ENCODE data around the gene COL5A1. TPM values are rescaled to one million over a fixed set of nuclear protein-coding genes. Genes with fewer than 3 reads are reported as not detected.

The COL5A1 gene
- polyA plus RNA-seq, 1 donor (not counting 4 experiments of a cell fraction or from before 2014, with no cell fraction given), result 3.1 TPM

DNA sequence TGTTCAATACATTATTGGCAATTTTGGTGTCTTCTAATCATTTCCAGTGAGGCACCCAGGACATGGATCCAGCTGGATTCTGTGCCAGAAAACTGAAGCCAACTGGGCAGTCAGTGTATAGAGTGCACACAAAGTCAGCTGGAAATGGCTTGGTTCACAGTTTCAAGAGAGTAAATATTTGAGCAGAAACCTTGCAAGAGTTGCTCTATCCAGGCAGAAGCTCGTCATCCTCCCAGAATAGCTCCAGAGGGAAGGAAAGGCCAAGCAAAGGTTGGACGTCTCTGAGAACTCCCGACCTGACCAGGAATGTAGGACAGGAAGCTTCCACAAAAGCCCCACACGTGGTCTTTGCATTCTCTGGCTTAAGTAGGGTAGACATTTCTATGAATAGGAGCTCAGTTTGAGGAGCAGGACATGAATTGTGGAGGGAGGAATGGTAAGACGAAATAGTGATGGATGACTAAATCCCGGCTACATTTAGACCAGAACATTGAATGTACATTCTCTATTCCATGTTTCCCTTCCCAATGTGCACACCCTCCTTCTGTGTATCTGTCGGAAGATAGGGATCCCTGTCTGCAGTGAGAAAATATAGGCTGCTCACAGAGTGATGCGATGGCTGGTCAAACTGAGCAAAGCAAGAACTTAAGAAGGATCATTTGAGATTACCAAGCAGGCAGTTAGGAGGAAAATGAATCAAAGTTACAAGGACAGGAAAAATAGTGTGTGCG is 166.3 kb downstream of the COL5A1 start:
- no peak overlapping the region for H3K27ac ChIP-seq (ENCODE audit: control insufficient read depth, insufficient read depth, low read length)
- H3K79me2 ChIP-seq (ENCODE audit: control insufficient read depth, insufficient read depth, low read length), result no peaks in the 10 kb centered on the region
- H3K9me3 ChIP-seq (ENCODE audit: control insufficient read depth, low read depth, low read length), result no peaks in the 10 kb centered on the region
- H3K9ac ChIP-seq (ENCODE audit: control insufficient read depth, extremely low read depth, insufficient read depth, low read length), result no peak overlapping the region
- H3K4me3 ChIP-seq (ENCODE audit: control insufficient read depth in 2 of 3, extremely low read depth in 1 of 3, insufficient read depth in 2 of 3, low read depth in 1 of 3, low read length in 3 of 3), result no peak overlapping the region
- no peak for FAIRE-seq
- H3K27me3 ChIP-seq (ENCODE audit: control insufficient read depth, extremely low read depth, insufficient read depth, low read length), result no peaks in the 10 kb centered on the region
- H3K4me2 ChIP-seq (ENCODE audit: control insufficient read depth, extremely low read depth, insufficient read depth, low read depth, low read length), result no peak overlapping the region
- H3K36me3 ChIP-seq (ENCODE audit: control insufficient read depth in 2 of 2, extremely low read depth in 1 of 2, insufficient read depth in 2 of 2, low read length in 2 of 2), result no peaks in the 10 kb centered on the region
- H2AFZ ChIP-seq (ENCODE audit: control insufficient read depth, low read length), result no peak overlapping the region
- H4K20me1 ChIP-seq (ENCODE audit: control insufficient read depth, extremely low read depth, insufficient read depth, low read length), result no peaks in the 10 kb centered on the region
- no peaks in the 10 kb centered on the region for H3K9me1 ChIP-seq (ENCODE audit: control insufficient read depth, extremely low read depth, insufficient read depth, low read length)
- DNase-seq (ENCODE audit: low read depth, low spot score), result no peak
- dilution Hi-C loops (cut with MboI; ENCODE audit: extremely low pct_ligation_motif_present, low sequenced_read_pairs), result no loop called here
- H3K4me1 ChIP-seq (ENCODE audit: control insufficient read depth, extremely low read depth, insufficient read depth, low read length), result no peaks in the 10 kb centered on the region
- no peak for TF ChIP-seq EZH2 (IDR thresholded peaks at IDR 0.05; ENCODE audit: low read length)
- TF ChIP-seq, protein P1, sequence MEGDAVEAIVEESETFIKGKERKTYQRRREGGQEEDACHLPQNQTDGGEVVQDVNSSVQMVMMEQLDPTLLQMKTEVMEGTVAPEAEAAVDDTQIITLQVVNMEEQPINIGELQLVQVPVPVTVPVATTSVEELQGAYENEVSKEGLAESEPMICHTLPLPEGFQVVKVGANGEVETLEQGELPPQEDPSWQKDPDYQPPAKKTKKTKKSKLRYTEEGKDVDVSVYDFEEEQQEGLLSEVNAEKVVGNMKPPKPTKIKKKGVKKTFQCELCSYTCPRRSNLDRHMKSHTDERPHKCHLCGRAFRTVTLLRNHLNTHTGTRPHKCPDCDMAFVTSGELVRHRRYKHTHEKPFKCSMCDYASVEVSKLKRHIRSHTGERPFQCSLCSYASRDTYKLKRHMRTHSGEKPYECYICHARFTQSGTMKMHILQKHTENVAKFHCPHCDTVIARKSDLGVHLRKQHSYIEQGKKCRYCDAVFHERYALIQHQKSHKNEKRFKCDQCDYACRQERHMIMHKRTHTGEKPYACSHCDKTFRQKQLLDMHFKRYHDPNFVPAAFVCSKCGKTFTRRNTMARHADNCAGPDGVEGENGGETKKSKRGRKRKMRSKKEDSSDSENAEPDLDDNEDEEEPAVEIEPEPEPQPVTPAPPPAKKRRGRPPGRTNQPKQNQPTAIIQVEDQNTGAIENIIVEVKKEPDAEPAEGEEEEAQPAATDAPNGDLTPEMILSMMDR (optimal IDR thresholded peaks at IDR 0.05 in 1 of 3, IDR thresholded peaks at IDR 0.05 in 1 of 3, conservative IDR thresholded peaks at IDR 0.05 in 1 of 3; ENCODE audit: extremely low read depth in 1 of 3, insufficient read depth in 2 of 3, low read length in 3 of 3), result no peak

DNA sequence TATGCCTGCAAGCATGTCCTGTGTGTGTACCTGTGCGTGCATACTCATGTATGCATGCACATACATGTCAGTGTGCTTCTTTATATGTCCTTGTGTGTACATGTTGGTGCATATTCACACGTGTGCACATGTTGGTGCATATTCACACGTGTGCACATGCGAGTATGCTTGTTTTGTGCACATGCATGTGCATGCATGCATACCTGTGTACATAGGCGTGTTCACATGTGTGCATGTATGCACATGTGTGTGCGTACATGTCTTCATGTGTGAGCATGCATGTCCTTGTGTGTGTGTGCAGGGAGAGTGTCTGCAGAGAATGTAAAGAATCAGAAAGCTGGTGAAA is 166.8 kb downstream of the COL5A1 start:
- no peak overlapping the region for H2AFZ ChIP-seq (ENCODE audit: control insufficient read depth, low read length)
- H3K4me1 ChIP-seq (ENCODE audit: control insufficient read depth, extremely low read depth, insufficient read depth, low read length), result no peaks in the 10 kb centered on the region
- H3K36me3 ChIP-seq (ENCODE audit: control insufficient read depth in 2 of 2, extremely low read depth in 1 of 2, insufficient read depth in 2 of 2, low read length in 2 of 2), result no peaks in the 10 kb centered on the region
- no peaks in the 10 kb centered on the region for H3K27me3 ChIP-seq (ENCODE audit: control insufficient read depth, extremely low read depth, insufficient read depth, low read length)
- no peak overlapping the region for H3K27ac ChIP-seq (ENCODE audit: control insufficient read depth, insufficient read depth, low read length)
- no peak for TF ChIP-seq EZH2 (IDR thresholded peaks at IDR 0.05; ENCODE audit: low read length)
- TF ChIP-seq, protein P1 (optimal IDR thresholded peaks at IDR 0.05 in 1 of 3, IDR thresholded peaks at IDR 0.05 in 1 of 3, conservative IDR thresholded peaks at IDR 0.05 in 1 of 3; ENCODE audit: extremely low read depth in 1 of 3, insufficient read depth in 2 of 3, low read length in 3 of 3), result no peak
- no peak for DNase-seq (ENCODE audit: low read depth, low spot score)
- H3K9me3 ChIP-seq (ENCODE audit: control insufficient read depth, low read depth, low read length), result no peaks in the 10 kb centered on the region
- H3K9me1 ChIP-seq (ENCODE audit: control insufficient read depth, extremely low read depth, insufficient read depth, low read length), result no peaks in the 10 kb centered on the region
- no peak overlapping the region for H3K9ac ChIP-seq (ENCODE audit: control insufficient read depth, extremely low read depth, insufficient read depth, low read length)
- no peak overlapping the region for H3K4me2 ChIP-seq (ENCODE audit: control insufficient read depth, extremely low read depth, insufficient read depth, low read depth, low read length)
- no peaks in the 10 kb centered on the region for H4K20me1 ChIP-seq (ENCODE audit: control insufficient read depth, extremely low read depth, insufficient read depth, low read length)
- no peak for FAIRE-seq
- dilution Hi-C loops (cut with MboI; ENCODE audit: extremely low pct_ligation_motif_present, low sequenced_read_pairs), result no loop called here
- H3K4me3 ChIP-seq (ENCODE audit: control insufficient read depth in 2 of 3, extremely low read depth in 1 of 3, insufficient read depth in 2 of 3, low read depth in 1 of 3, low read length in 3 of 3), result no peak overlapping the region
- H3K79me2 ChIP-seq (ENCODE audit: control insufficient read depth, insufficient read depth, low read length), result no peaks in the 10 kb centered on the region
